Measurements from ENCODE around the gene UQCR10.

DNA sequence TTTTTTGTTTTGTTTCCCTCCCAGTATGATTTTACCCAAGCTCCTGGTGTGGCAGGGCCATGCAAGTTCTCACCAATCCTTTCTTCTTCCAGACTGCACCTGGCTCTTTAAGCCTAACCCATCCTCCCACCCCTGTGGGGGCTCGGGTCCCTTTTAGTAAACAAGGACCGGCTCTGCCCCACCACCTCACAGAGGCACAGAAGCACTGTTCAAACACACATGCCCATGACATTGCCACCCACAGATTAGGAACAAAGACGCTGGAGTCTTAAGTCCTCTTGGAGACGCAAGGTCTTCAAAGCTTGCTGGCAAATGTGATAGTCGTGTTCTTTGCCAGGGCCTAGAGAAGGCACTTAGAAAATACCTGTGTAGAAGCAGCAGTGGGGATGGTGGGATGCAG lies 18.9 kb downstream of the UQCR10 start:
- TF ChIP-seq, protein P1, sequence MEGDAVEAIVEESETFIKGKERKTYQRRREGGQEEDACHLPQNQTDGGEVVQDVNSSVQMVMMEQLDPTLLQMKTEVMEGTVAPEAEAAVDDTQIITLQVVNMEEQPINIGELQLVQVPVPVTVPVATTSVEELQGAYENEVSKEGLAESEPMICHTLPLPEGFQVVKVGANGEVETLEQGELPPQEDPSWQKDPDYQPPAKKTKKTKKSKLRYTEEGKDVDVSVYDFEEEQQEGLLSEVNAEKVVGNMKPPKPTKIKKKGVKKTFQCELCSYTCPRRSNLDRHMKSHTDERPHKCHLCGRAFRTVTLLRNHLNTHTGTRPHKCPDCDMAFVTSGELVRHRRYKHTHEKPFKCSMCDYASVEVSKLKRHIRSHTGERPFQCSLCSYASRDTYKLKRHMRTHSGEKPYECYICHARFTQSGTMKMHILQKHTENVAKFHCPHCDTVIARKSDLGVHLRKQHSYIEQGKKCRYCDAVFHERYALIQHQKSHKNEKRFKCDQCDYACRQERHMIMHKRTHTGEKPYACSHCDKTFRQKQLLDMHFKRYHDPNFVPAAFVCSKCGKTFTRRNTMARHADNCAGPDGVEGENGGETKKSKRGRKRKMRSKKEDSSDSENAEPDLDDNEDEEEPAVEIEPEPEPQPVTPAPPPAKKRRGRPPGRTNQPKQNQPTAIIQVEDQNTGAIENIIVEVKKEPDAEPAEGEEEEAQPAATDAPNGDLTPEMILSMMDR (IDR thresholded peaks at IDR 0.05): no peak
- TF ChIP-seq POLR2A (IDR thresholded peaks at IDR 0.05): no peak

Data from testis (tissue), 2 donors.